Mucosa of rectum (tissue), 2 donors: ENCODE measurements around the gene CRYBA4.

Source experiments
- H3K27ac ChIP-seq, 2 donors: one replicate each; pipeline ENCODE4 v1.7.0; 2013; ENCODE audit warnings: inconsistent platforms in 2 of 2, low read depth in 2 of 2, low read length in 2 of 2
- H3K27me3 ChIP-seq, 2 donors: one replicate each; pipeline ENCODE4 v1.7.0; 2013; ENCODE audit warnings: low read length in 2 of 2; ENCODE audit not compliant: control insufficient read depth in 2 of 2, insufficient read depth in 2 of 2
- H3K36me3 ChIP-seq, 2 donors: one replicate each; pipeline ENCODE4 v1.7.0; 2013; ENCODE audit warnings: low read length in 2 of 2; ENCODE audit not compliant: control insufficient read depth in 2 of 2, insufficient read depth in 2 of 2
- H3K4me1 ChIP-seq, 2 donors: one replicate each; pipeline ENCODE4 v1.7.0; 2013; ENCODE audit warnings: low read length in 2 of 2, mild to moderate bottlenecking in 1 of 2; ENCODE audit not compliant: control insufficient read depth in 2 of 2, insufficient read depth in 2 of 2
- H3K4me3 ChIP-seq, 2 donors: one replicate each; pipeline ENCODE4 v1.7.0; 2013; ENCODE audit warnings: low read length in 2 of 2
- H3K9ac ChIP-seq, 2 donors: one replicate each; pipeline ENCODE4 v1.7.0; 2013; ENCODE audit warnings: low read length in 2 of 2, low read depth in 1 of 2, mild to moderate bottlenecking in 1 of 2
- H3K9me3 ChIP-seq, 2 donors: one replicate each; pipeline ENCODE4 v1.7.0; 2013; ENCODE audit warnings: low read length in 2 of 2; ENCODE audit not compliant: control insufficient read depth in 2 of 2
- donor health status: healthy.
- donor health status: Normal muscosa, but diverticular disease.

The CRYBA4 gene

GRCh38 chr22:26620197-26620596 is 1.6 kb upstream of the CRYBA4 start:
- Histone ChIP-seq H3K27me3 (no peaks in the 10 kb centered on the region), H3K4me1 (no peaks in the 10 kb centered on the region), H3K9ac (no peak overlapping the region)

DNA sequence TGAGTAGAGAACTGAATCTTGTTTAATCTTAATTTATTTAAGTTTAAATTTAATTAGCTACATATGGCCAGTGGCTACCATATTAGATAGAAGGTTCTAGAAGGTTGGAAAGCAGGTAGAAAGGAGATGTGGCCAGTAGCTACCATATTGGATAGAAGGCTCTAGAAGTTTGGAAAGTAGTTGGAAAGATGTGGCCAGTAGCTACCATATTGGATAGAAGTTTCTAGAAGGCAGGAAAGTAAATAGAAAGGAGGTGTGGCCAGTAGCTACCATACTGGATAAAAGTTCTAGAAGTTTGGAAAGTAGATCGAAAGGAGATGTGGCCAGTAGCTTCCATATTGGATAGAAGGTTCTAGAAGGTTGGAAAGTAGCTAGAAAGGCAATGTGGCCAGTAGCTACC is 2.2 kb downstream of the CRYBA4 start:
- H3K9ac ChIP-seq: no peak overlapping the region
- no peak overlapping the region for H3K27ac ChIP-seq
- H3K9me3 ChIP-seq: no peaks in the 10 kb centered on the region
- no peaks in the 10 kb centered on the region for H3K36me3 ChIP-seq
- H3K4me3 ChIP-seq: no peak overlapping the region
- H3K27me3 ChIP-seq: no peaks in the 10 kb centered on the region
- peaks cover 5 to 6% of the 10 kb centered on the region in 2 donors for H3K4me1 ChIP-seq

More at GRCh38 chr22:26620197-26620596, 1.6 kb upstream of the CRYBA4 start:
- Histone ChIP-seq H3K36me3 (no peaks in the 10 kb centered on the region), H3K9me3 (no peaks in the 10 kb centered on the region), H3K4me3 (no peak overlapping the region), H3K27ac (no peak overlapping the region)

DNA sequence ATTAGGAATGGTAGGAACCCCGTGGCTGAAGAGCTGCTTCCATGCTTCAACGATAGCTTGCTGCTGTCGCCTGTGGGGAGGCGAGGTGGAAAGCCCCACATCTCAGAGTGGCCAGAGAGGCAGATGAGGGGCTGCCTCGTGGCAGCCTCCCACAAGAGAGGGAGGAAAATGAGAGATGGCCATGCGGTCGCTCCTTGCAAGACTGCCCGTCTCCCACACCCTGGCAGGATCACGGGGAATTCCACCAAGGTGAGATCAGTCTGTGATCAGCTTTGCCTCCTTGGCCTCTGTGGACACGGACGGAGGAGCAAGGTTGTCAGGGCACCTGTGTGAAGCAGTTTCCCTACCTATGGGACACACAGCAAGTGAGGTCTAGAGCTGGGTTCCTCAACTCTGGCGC is 3.0 kb downstream of the CRYBA4 start:
- Histone ChIP-seq H3K4me1 (peaks cover 6 to 8% of the 10 kb centered on the region in 2 donors), H3K4me3 (no peak overlapping the region), H3K9ac (no peak overlapping the region), H3K27ac (no peak overlapping the region), H3K27me3 (no peaks in the 10 kb centered on the region), H3K9me3 (no peaks in the 10 kb centered on the region), H3K36me3 (no peaks in the 10 kb centered on the region)

DNA sequence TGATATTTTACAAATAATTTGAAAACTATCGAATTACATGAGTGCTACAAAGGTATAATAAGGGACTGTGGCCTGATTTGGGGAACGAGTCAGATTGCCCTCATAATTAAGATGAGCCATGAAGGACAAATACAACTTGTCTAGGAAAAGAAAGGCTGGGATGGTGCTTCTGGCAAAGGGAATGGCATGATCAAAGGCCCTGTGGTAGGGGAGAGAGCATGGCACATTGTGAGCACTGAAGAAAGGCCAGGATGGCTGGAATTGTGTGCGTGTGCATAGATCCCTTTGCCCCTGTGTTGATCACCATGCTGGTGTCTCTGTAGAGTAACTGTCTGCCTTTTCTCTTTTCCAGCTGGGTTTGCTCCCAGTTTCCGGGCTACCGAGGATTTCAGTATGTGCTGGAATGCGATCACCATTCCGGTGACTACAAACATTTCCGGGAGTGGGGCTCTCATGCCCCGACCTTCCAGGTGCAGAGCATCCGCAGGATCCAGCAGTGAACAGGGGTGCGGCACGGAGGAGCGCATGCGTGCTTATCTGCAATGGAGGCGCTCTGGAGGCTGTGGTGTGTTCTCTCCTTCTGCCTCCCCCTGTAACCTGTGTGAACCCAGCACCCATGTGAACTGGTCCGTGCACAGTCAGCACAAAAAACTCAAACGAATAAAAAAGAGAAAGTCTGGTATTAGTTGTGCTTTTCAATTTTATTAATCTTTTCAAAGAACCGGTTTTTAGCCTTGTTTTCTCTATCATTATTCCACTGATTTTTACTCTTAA is 8.4 kb downstream of the CRYBA4 start:
- no peaks in the 10 kb centered on the region for H3K9me3 ChIP-seq
- no peak overlapping the region for H3K27ac ChIP-seq
- no peaks in the 10 kb centered on the region for H3K27me3 ChIP-seq
- no peak overlapping the region for H3K4me3 ChIP-seq
- peaks cover 6 to 8% of the 10 kb centered on the region in 2 donors for H3K4me1 ChIP-seq
- no peak overlapping the region for H3K9ac ChIP-seq
- H3K36me3 ChIP-seq: no peaks in the 10 kb centered on the region

GRCh38 chr22:26631282-26631681 is 9.5 kb downstream of the CRYBA4 start:
- no peaks in the 10 kb centered on the region for H3K36me3 ChIP-seq
- H3K9me3 ChIP-seq: no peaks in the 10 kb centered on the region
- peaks cover 6 to 8% of the 10 kb centered on the region in 2 donors for H3K4me1 ChIP-seq
- no peak overlapping the region for H3K27ac ChIP-seq
- no peak overlapping the region for H3K9ac ChIP-seq
- H3K4me3 ChIP-seq: no peak overlapping the region
- no peaks in the 10 kb centered on the region for H3K27me3 ChIP-seq

GRCh38 chr22:26632422-26633155 is 10.8 kb downstream of the CRYBA4 start:
- no peak overlapping the region for H3K9ac ChIP-seq
- H3K4me1 ChIP-seq: peaks cover 6 to 8% of the 10 kb centered on the region in 2 donors
- H3K9me3 ChIP-seq: no peaks in the 10 kb centered on the region
- H3K4me3 ChIP-seq: no peak overlapping the region
- H3K27ac ChIP-seq: no peak overlapping the region
- H3K27me3 ChIP-seq: no peaks in the 10 kb centered on the region
- no peaks in the 10 kb centered on the region for H3K36me3 ChIP-seq

DNA sequence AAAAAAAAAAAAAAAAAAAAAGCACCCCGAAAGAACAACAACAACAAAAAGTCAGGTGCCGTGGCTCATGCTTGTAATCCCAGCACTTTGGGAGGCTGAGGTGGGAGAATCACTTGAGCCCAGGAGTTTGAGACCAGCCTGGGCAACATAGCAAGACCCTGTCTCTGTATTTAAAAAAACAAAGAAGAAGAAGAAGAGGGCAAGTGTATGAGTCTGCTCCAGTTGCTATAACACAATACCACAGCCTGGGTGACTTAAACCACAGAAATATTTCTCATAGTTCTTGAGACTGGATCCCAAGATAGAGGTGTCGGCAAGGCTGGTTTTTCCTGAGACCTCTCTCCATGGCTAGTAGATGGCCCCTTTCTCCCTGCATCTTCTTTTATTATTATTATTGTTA is 12.4 kb downstream of the CRYBA4 start:
- Histone ChIP-seq H3K27me3 (peaks cover 0 to 4% of the 10 kb centered on the region in 2 donors), H3K9ac (no peak overlapping the region), H3K4me3 (no peak overlapping the region), H3K36me3 (no peaks in the 10 kb centered on the region), H3K27ac (no peak overlapping the region), H3K4me1 (peaks cover 0 to 2% of the 10 kb centered on the region in 2 donors), H3K9me3 (no peaks in the 10 kb centered on the region)

GRCh38 chr22:26635117-26635516 is 13.4 kb downstream of the CRYBA4 start:
- Histone ChIP-seq H3K4me3 (no peak overlapping the region), H3K9me3 (no peaks in the 10 kb centered on the region), H3K9ac (no peak overlapping the region), H3K4me1 (no peaks in the 10 kb centered on the region), H3K27me3 (peaks cover 0 to 4% of the 10 kb centered on the region in 2 donors), H3K27ac (no peak overlapping the region), H3K36me3 (no peaks in the 10 kb centered on the region)

GRCh38 chr22:26636296-26636695 is 14.5 kb downstream of the CRYBA4 start:
- Histone ChIP-seq H3K4me1 (no peaks in the 10 kb centered on the region), H3K9me3 (no peaks in the 10 kb centered on the region), H3K9ac (no peak overlapping the region), H3K4me3 (no peak overlapping the region), H3K27me3 (peaks cover 0 to 4% of the 10 kb centered on the region in 2 donors), H3K36me3 (no peaks in the 10 kb centered on the region), H3K27ac (no peak overlapping the region)
